GM19035 (cell line): ENCODE data around the gene NANOG.
"Not testable (repeated sequence)": the region's sequence is repeated elsewhere in the genome, so short reads cannot be mapped to it uniquely, and the experiment has no call there.

Source experiments
- ATAC-seq: cut with Tn5 transposase; IDR thresholded peaks from one replicate; pipeline ENCODE4 v1.9.1; 2021; ENCODE audit not compliant: unreplicated experiment

NANOG gene

DNA sequence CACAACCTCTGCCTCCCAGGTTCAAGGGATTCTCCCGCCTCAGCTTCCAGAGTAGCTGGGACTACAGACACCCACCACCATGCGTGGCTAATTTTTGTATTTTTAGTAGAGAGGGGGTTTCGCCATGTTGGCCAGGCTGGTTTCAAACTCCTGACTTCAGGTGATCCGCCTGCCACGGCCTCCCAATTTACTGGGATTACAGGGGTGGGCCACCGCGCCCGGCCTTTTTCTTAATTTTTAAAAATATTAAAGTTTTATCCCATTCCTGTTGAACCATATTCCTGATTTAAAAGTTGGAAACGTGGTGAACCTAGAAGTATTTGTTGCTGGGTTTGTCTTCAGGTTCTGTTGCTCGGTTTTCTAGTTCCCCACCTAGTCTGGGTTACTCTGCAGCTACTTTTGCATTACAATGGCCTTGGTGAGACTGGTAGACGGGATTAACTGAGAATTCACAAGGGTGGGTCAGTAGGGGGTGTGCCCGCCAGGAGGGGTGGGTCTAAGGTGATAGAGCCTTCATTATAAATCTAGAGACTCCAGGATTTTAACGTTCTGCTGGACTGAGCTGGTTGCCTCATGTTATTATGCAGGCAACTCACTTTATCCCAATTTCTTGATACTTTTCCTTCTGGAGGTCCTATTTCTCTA lies at the start of gene NANOG:
NANOG (plus strand) TSS at position 519 of the 645 bp plus-strand sequence. CDS start 213 bp downstream, outside the sequence.
- not testable (repeated sequence) for ATAC-seq

GRCh38 chr12:7747246-7747645 lies 42.0 kb upstream of the NANOG start, which contains the start of gene CLEC4C:
CLEC4C (minus strand) TSS chr12:7747375; CDS start chr12:7747348, 27 bp downstream.
- no peak for ATAC-seq

GRCh38 chr12:7748852-7749251 lies 40.4 kb upstream of the NANOG start:
- ATAC-seq = no peak

DNA sequence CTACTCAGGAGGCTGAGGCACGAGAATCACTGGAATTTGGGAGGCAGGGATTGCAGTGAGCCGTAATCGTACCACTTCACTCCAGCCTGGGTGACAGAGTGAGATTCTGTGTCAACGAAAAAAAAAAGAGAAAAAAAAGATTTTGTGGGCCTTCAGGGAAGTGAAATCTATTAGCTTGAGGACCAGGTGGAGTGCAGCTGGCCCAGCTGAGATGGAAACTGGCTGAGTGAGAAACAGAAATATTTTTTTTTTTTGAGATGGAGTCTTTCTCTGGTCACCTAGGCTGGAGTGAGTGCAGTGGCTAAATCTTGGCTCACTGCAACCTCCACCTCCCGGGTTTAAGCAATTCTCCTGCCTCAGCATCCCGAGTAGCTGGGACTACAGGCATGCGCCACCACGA lies 39.8 kb upstream of the NANOG start:
- no peak for ATAC-seq

GRCh38 chr12:7750350-7750749 lies 38.9 kb upstream of the NANOG start:
- ATAC-seq = no peak

DNA sequence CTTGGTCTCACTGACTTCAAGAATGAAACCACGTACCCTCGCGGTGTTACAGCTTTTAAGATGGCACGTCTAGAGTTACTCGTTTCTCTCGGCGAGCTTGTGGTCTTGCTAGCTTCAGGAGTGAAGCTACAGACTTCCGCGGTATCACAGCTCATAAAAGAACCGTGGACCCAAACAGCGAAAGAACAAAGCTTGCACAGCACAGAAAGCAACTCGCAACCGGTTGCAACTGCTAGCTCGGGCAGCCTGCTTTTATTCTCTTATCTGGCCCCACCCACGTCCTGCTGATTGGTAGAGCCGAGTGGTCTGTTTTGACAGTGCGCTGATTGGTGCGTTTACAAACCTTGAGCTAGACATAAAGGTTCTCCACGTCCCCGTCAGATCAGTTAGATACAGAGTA lies 37.8 kb upstream of the NANOG start:
- no peak for ATAC-seq

DNA sequence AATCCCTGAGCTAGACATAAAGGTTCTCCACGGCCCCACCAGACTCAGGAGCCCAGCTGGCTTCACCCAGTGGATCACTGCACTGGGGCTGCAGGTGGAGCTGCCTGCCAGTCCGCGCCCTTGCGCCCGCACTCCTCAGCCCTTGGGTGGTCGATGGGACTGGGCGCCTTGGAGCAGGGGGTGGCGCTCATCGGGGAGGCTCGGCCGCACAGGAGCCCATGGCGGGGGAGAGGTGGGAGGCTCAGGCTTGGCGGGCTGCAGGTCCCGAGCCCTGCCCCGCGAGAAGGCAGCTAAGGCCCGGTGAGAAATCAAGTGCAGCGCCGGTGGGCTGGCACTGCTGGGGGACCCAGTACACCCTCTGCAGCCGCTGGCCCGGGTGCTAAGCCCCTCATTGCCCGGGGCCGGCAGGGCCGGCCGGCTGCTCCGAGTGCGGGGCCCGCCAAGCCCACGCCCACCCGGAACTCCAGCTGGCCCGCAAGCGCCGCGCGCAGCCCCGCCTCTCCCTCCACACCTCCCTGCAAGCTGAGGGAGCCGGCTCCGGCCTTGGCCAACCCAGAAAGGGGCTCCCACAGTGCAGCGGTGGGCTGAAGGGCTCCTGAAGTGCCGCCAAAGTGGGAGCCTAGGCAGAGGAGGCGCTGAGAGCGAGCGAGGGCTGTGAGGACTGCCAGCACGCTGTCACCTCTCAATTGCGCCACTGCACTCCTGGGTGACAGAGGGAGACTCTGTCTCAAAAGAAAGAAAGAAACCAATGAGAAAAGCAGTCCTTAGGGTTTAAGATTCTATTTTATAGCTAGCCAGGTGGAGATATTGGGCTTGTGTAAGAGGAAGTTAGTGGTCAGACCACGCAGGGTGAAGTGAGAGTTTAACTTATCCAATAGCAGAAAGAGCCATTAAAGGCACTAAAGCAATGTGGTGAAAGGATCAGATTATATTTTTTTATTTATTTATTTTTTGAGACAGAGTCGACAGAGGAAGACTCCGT lies 37.0 kb upstream of the NANOG start:
- ATAC-seq = not testable (repeated sequence)

GRCh38 chr12:7755668-7756067 lies 33.5 kb upstream of the NANOG start:
- not testable (repeated sequence) for ATAC-seq

DNA sequence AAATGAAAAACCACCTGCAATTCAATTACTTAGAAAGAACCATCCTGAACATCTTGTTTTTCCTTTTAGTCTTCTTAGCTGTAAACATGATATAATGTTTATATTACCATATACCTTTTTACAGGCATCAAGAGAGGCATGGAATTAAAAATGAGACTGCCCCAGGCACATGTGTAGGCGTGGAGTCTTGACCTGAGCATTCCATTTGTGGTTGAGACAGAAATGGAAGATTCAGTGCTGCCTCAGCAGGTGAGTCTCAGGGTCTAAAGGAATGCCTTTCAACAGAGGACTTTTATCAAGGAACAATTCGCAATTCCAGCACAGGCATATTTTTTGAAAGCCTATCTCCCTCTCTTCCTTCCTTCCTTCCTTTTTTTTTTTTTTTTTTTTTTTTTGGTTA lies 32.2 kb upstream of the NANOG start:
- no peak for ATAC-seq

GRCh38 chr12:7758766-7759140 lies 30.4 kb upstream of the NANOG start:
- ATAC-seq = no peak

GRCh38 chr12:7769999-7770398 lies 19.2 kb upstream of the NANOG start:
- ATAC-seq = no peak

DNA sequence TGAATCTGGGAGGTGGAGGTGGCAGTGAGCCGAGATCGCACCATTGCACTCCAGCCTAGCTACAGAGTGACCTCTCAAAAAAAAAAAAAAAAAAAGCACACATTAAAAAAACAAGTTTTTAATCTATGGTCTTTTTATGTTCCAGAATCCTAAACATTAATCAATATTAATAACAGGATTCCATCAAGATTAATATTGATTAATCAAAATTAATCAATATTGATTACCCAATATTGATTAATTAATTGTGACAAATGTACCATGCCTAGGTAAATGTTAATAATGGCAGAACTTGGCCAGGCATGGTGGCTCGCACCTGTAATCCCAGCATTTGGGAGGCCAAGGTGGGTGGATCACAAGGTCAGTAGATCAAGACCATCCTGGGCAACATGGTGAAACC lies 7.9 kb upstream of the NANOG start:
- no peak for ATAC-seq

DNA sequence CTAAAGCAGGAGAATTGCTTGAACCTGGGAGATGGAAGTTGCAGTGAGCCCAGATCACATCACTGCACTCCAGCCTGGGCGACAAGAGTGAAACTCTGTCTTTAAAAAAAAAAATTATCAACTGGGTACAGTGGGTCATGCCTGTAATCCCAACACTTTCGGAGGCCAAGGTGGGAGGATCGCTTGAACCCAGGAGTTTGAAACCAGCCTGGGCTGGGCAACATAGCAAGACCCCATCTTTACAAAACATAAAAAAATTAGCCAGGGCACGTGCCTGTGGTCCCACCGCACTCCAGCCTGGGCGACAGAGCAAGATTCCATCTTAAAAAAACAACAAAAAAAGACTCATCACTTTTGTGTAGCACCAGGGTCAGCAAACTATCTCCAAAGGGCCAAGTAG lies 7.1 kb upstream of the NANOG start:
- no peak for ATAC-seq

DNA sequence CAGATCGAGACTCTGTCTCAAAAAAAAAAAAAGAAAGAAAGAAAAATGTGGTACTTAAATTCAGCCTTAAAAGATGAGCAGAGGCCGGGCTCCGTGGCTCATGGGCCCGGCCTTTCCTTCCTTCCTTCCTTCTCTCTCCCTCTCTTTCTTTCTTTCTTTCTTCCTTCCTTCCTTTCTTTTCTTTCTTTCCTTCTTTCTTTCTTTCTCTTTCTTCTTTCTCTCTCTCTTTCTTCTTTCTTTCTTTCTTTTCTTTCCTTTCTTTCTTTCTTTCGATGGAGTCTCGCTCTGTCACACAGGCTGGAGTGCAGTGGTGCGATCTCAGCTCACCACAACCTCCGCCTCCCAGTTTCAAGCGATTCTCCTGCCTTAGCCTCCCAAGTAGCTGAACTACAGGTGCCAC lies 5.8 kb upstream of the NANOG start:
- ATAC-seq = not testable (repeated sequence)

GRCh38 chr12:7784701-7785100 lies 4.5 kb upstream of the NANOG start:
- ATAC-seq = no peak

- no peak for ATAC-seq
Measured at GRCh38 chr12:7787574-7788293, 1.5 kb upstream of the NANOG start.

- ATAC-seq = no peak
Measured at GRCh38 chr12:7788294-7788660, 925 bp upstream of the NANOG start.

DNA sequence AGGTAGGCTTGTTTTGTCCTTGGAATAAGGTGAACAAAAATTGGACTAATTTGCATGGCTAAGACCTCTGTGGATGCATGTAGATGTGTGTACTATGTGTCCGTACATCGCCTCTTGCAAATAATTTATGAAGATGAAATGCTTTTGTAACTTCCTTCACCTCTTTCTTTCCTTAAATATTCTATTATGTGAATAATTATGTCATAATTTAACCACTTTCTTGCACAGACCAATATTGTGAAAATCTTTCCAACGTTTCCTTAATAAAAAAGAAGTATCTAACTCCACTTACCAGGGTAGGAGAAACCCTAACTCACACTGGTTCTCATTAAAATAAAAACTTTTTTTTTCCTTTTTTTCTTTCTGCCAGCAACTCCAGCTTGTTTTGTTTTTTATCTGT lies 4.0 kb downstream of the NANOG start:
- ATAC-seq = no peak

DNA sequence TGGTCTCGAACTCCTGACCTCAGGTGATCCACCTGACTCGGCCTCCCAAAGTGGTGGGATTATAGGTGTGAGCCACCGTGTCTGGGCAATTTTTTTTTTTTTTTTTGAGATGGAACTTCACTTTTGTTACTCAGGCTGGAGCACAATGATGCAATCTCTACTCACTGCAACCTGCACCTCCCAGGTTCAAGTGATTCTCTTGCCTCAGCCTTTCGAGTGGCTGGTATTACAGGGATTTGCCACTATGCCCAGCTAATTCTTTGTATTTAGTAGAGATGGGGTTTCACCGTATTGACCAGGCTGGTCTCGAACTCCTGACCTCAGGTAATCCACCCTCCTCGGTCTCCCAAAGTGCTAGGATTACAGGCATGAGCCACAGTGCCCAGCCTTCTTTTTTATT lies 8.1 kb downstream of the NANOG start:
- not testable (repeated sequence) for ATAC-seq

GRCh38 chr12:7797698-7798398 lies 8.6 kb downstream of the NANOG start:
- ATAC-seq = no peak

DNA sequence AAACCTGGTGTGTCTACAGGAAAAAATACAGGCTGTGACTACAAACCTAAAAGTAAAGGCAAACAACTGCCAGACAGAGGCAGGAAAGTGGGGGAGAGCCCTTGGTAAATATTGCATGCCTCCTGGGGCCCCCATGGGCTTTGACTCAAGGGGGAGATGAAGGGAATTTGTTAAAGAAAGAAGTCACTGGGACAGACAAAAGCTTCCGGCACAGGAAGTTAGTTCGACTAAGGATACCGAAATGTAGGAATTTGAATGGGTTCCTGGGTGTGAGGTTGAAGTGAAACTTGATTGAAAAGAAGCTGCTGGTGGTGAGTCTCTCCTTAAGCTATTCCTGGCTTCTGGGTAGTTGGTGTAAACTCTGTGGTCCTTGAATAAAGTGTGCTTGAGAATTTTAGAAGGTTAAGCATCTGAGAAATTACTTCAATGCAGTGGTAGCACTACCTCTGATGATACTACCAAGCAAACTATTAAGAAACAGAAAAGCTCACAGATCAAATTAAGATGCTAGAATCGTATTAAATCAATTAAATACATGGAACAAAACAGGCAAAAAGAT lies 9.6 kb downstream of the NANOG start:
- ATAC-seq = not testable (repeated sequence)
